ENCODE data around the gene OPN1LW. TPM values are rescaled to one million over a fixed set of nuclear protein-coding genes. Genes with fewer than 3 reads are reported as not detected.

OPN1LW gene
- total RNA-seq, 1 donor from 2014 or later = not detected

- TF ChIP-seq CTCF (IDR thresholded peaks at IDR 0.05; ENCODE audit: insufficient read depth, low read length, severe bottlenecking) = peak; percentile 81
- Histone ChIP-seq H3K27me3 (ENCODE audit: control insufficient read depth, insufficient read depth, low read length) (no peaks in the 10 kb centered on the region), H3K36me3 (ENCODE audit: control insufficient read depth, insufficient read depth, low read length) (no peaks in the 10 kb centered on the region), H3K4me3 (ENCODE audit: low read depth, low read length) (peak overlapping the region; percentile 22)
- FAIRE-seq (no peak), DNase-seq (ENCODE audit: low read depth) (peak; percentile 2)
Observed at GRCh38 chrX:154136627-154137161, 7.3 kb upstream of the OPN1LW start.

GRCh38 chrX:154138857-154139256 lies 5.2 kb upstream of the OPN1LW start:
- DNase-seq (ENCODE audit: low read depth) (no peak), FAIRE-seq (no peak)
- no peaks in the 10 kb centered on the region for H3K36me3 ChIP-seq (ENCODE audit: control insufficient read depth, insufficient read depth, low read length)
- H3K4me3 ChIP-seq (ENCODE audit: low read depth, low read length) = no peak overlapping the region
- no peak for TF ChIP-seq CTCF (IDR thresholded peaks at IDR 0.05; ENCODE audit: insufficient read depth, low read length, severe bottlenecking)
- no peaks in the 10 kb centered on the region for H3K27me3 ChIP-seq (ENCODE audit: control insufficient read depth, insufficient read depth, low read length)

GRCh38 chrX:154140206-154140605 lies 3.8 kb upstream of the OPN1LW start:
- FAIRE-seq (no peak), DNase-seq (ENCODE audit: low read depth) (no peak)
- TF ChIP-seq CTCF (IDR thresholded peaks at IDR 0.05; ENCODE audit: insufficient read depth, low read length, severe bottlenecking) = no peak
- no peaks in the 10 kb centered on the region for H3K36me3 ChIP-seq (ENCODE audit: control insufficient read depth, insufficient read depth, low read length)
- H3K4me3 ChIP-seq (ENCODE audit: low read depth, low read length) = no peak overlapping the region
- no peaks in the 10 kb centered on the region for H3K27me3 ChIP-seq (ENCODE audit: control insufficient read depth, insufficient read depth, low read length)

DNA sequence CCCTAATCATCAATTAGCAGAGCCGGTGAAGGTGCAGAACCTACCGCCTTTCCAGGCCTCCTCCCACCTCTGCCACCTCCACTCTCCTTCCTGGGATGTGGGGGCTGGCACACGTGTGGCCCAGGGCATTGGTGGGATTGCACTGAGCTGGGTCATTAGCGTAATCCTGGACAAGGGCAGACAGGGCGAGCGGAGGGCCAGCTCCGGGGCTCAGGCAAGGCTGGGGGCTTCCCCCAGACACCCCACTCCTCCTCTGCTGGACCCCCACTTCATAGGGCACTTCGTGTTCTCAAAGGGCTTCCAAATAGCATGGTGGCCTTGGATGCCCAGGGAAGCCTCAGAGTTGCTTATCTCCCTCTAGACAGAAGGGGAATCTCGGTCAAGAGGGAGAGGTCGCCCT lies 3.3 kb upstream of the OPN1LW start:
- no peaks in the 10 kb centered on the region for H3K27me3 ChIP-seq (ENCODE audit: control insufficient read depth, insufficient read depth, low read length)
- DNase-seq (ENCODE audit: low read depth) (no peak), FAIRE-seq (no peak)
- no peak overlapping the region for H3K4me3 ChIP-seq (ENCODE audit: low read depth, low read length)
- no peaks in the 10 kb centered on the region for H3K36me3 ChIP-seq (ENCODE audit: control insufficient read depth, insufficient read depth, low read length)
- no peak for TF ChIP-seq CTCF (IDR thresholded peaks at IDR 0.05; ENCODE audit: insufficient read depth, low read length, severe bottlenecking)

GRCh38 chrX:154142386-154142785 lies 1.7 kb upstream of the OPN1LW start:
- DNase-seq (ENCODE audit: low read depth) = no peak
- Histone ChIP-seq H3K36me3 (ENCODE audit: control insufficient read depth, insufficient read depth, low read length) (no peaks in the 10 kb centered on the region), H3K27me3 (ENCODE audit: control insufficient read depth, insufficient read depth, low read length) (no peaks in the 10 kb centered on the region), H3K4me3 (ENCODE audit: low read depth, low read length) (no peak overlapping the region)
- no peak for TF ChIP-seq CTCF (IDR thresholded peaks at IDR 0.05; ENCODE audit: insufficient read depth, low read length, severe bottlenecking)
- no peak for FAIRE-seq

Measured in bronchial epithelial cell (primary cell).